Body of pancreas (tissue), 4 donors: ENCODE data around the gene ADCY2. TPM values are rescaled to one million over a fixed set of nuclear protein-coding genes. Genes with fewer than 3 reads are reported as not detected.

ENCODE experiments used
- ATAC-seq: fragments of 150-250 bp; one replicate; pipeline ENCODE4 v1.9.1; 2016
- DNase-seq, 4 donors: peaks; one replicate each; pipeline ENCODE4 v3.0.0-alpha.2; 2019
- H3K27ac ChIP-seq, 4 donors: fragments of 200-600 bp; sonication (generic); 1 replicate in 3 of 4; 2 replicates in 1 of 4; pipeline versions ENCODE4 v1.5.1 to v1.6.1; 2016 to 2019; ENCODE audit warnings: mild to moderate bottlenecking in 1 of 4, mixed read lengths in 1 of 4, moderate library complexity in 1 of 4
- H3K27me3 ChIP-seq, 2 donors: fragments of 200-600 bp; sonication (generic); one replicate each; pipeline ENCODE4 v1.6.0; 2016; ENCODE audit warnings: mild to moderate bottlenecking in 1 of 2
- H3K36me3 ChIP-seq, 2 donors: fragments of 200-600 bp; sonication (generic); replicated peaks in 1 of 2; 2 replicates each; pipeline ENCODE4 v1.5.1; 2016; ENCODE audit warnings: low read depth in 2 of 2; ENCODE audit not compliant: insufficient read depth in 1 of 2
- H3K4me1 ChIP-seq: fragments of 200-600 bp; sonication (generic); one replicate; pipeline ENCODE4 v1.6.0; 2016
- H3K4me3 ChIP-seq, 2 donors: fragments of 200-600 bp; sonication (generic); 1 replicate in 1 of 2; 2 replicates in 1 of 2; pipeline ENCODE4 v1.5.1; 2016 to 2019
- H3K9me3 ChIP-seq, 3 donors: fragments of 200-600 bp; sonication (generic); 1 replicate in 2 of 3; 2 replicates in 1 of 3; pipeline ENCODE4 v1.5.1; 2016
- POLR2A ChIP-seq, 3 donors: fragments of 450-650 bp; IDR thresholded peaks; one replicate each; pipeline ENCODE4 v1.6.1; 2016; ENCODE audit warnings: antibody characterized with exemption in 3 of 3, mild to moderate bottlenecking in 2 of 3
- WGBS, 2 donors: methylation state at CpG; one replicate each; pipeline ENCODE4 v1.1.5; 2017; 5-methylcytosine and 5-hydroxymethylcytosine counted together
- intact Hi-C: fragments of 100-400 bp; cut with DNase I; formaldehyde crosslinking; loops from one replicate; pipeline ENCODE4 v1.15.1; 2023
- total RNA-seq, 2 donors: library from RNA; depleted of rRNA; stranded (reverse); fragments of >200 nt; gene quantifications; one replicate each; pipeline ENCODE4 v1.1.0, GENCODE V29; 2016
- TF ChIP-seq, protein P1 (sequence below), 7 experiments: fragments of 450-650 bp in 4 of 7; fragments of 200-600 bp in 3 of 7; sonication (generic) in 3 of 7; IDR thresholded peaks; one replicate each; pipeline ENCODE4 v1.5.1; 2016 to 2019; ENCODE audit warnings: antibody characterized with exemption in 7 of 7

ADCY2 gene
- total RNA-seq, 2 donors from 2014 or later, result 0.52 to 4.6 TPM

DNA sequence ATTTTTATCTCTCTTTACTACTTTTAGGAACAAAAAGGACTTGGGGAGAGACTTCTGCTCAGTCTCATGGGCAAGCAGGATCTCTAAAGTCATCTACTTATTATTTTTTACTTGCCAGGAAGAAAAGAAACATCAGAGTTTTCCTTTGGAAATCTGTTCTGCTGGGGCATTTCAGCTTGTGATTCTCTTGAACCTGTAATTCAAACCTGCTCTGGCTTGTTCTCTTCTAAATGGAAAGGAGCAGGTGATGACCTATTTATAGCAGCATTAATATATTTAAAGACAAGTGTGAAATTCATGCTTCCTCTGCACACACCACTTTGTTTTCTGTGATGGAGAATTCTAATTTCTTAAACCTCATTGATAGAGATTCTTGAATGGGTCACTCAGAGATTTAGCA lies 2.0 kb downstream of the ADCY2 start:
- intact Hi-C loops, result loop anchor here (10.0 kb wide), 1 partner anchor 633 kb away; no protein-coding TSS in a partner anchor
- H3K9me3 ChIP-seq, result no peaks in the 10 kb centered on the region
- no peaks in the 10 kb centered on the region for H3K27me3 ChIP-seq
- DNase-seq (no peak), ATAC-seq (no peak)
- TF ChIP-seq POLR2A (IDR thresholded peaks at IDR 0.05), result no peak
- TF ChIP-seq, protein P1, sequence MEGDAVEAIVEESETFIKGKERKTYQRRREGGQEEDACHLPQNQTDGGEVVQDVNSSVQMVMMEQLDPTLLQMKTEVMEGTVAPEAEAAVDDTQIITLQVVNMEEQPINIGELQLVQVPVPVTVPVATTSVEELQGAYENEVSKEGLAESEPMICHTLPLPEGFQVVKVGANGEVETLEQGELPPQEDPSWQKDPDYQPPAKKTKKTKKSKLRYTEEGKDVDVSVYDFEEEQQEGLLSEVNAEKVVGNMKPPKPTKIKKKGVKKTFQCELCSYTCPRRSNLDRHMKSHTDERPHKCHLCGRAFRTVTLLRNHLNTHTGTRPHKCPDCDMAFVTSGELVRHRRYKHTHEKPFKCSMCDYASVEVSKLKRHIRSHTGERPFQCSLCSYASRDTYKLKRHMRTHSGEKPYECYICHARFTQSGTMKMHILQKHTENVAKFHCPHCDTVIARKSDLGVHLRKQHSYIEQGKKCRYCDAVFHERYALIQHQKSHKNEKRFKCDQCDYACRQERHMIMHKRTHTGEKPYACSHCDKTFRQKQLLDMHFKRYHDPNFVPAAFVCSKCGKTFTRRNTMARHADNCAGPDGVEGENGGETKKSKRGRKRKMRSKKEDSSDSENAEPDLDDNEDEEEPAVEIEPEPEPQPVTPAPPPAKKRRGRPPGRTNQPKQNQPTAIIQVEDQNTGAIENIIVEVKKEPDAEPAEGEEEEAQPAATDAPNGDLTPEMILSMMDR (IDR thresholded peaks at IDR 0.05), result no peak
- H3K4me1 ChIP-seq, result peaks cover 8% of the 10 kb centered on the region
- no peak overlapping the region for H3K4me3 ChIP-seq
- H3K36me3 ChIP-seq, result no peaks in the 10 kb centered on the region
- H3K27ac ChIP-seq, result no peak overlapping the region

DNA sequence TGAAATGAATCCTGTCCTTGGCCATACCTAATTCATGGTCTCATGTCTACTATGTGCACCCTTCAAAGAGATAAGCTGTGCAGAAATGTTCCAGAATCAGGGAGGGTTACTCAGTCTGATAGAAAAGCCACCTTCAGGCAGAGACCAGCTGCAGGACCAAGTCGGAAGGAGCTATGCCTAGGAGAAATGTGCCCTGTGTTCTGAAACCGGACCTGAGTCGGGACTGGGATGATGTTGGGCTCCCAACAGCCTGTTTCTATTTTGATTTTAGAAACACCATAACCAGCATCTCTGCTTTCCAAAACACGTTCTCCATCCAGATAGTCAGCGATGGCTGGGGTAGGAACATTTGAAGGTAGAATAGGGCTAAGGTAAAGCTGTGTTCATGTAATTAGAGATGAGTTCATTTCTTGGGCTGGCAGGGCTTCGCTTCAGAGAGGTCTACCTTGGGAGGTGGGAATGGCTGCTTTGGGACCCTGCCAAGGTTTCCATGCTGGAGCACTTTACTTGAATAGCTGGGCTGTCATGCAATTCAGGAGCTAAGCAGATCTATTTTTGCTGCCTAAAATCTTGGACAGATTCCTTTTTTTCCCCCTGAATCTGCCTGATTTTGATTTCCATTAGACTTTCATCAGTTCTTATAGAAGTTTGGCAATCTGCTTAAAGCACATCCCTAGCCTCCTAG lies 2.8 kb downstream of the ADCY2 start:
- Histone ChIP-seq H3K36me3 (no peaks in the 10 kb centered on the region), H3K9me3 (no peaks in the 10 kb centered on the region), H3K27me3 (no peaks in the 10 kb centered on the region), H3K4me3 (no peak overlapping the region), H3K4me1 (peaks cover 8% of the 10 kb centered on the region), H3K27ac (no peak overlapping the region)
- ATAC-seq, result no peak
- TF ChIP-seq POLR2A (IDR thresholded peaks at IDR 0.05), result no peak
- TF ChIP-seq, protein P1 (IDR thresholded peaks at IDR 0.05), result no peak
- 64 to 80% methylated on average over 6 of the region's 6 CpGs for WGBS, 2 donors
- intact Hi-C loops, result loop anchor here (10.0 kb wide), 1 partner anchor 634 kb away; no protein-coding TSS in a partner anchor
- DNase-seq, result no peak

DNA sequence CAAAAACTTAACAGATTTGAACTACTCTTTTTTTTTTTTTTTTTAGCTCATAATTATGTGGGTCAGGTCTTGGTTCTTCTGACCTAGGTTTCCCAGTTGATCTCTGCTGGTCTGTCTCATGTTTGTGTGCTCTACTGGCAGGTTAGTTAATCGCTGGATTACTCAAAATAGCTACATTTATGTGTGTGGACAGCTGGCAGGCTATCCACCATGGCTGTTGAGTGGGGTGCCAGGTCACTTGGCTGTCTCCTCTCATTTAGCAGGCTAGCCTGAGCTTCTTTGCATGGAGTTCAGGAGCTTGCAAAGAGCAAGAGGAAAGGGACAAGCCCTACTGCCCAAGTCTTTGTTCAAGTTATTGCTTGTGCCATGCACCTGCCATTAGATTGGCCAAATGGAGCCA lies 9.3 kb downstream of the ADCY2 start:
- intact Hi-C loops, result no loop called here

DNA sequence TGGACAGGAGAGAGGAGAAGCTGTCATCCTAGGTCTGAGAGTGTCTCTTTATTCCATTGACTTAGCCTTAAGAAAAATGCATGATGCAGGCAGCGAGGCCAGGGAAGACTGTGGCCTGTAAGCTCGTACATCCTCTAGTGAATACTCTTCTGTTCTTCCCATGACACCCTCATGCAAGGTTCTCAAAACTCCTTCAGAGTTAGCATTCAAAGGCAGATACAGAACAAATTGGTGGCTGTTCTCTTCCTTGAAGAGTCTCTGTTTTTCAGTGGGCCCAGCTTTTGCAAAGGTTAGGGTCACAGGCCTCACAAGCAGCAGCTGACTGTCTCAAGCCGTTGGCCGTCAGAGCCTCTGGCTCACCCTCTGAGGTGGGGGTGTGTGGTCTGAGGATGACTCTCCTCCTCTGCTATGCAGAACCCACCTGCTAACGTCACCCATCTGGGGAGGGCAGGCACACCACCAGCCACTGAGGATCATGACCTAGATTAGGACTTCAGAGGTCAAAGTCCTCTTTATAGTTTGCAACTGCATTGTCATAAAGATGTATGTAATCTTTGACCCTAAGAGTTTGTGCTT lies 15.1 kb downstream of the ADCY2 start:
- 65 to 68% methylated on average over 5 of the region's 5 CpGs for WGBS, 2 donors
- no peak overlapping the region for H3K4me3 ChIP-seq
- H3K36me3 ChIP-seq, result no peaks in the 10 kb centered on the region
- no peaks in the 10 kb centered on the region for H3K9me3 ChIP-seq
- no peaks in the 10 kb centered on the region for H3K4me1 ChIP-seq
- no peaks in the 10 kb centered on the region for H3K27me3 ChIP-seq
- TF ChIP-seq, protein P1 (IDR thresholded peaks at IDR 0.05), result no peak
- TF ChIP-seq POLR2A (IDR thresholded peaks at IDR 0.05), result no peak
- intact Hi-C loops, result no loop called here
- no peak overlapping the region for H3K27ac ChIP-seq
- no peak for ATAC-seq
- DNase-seq, result no peak

More for the DNA sequence above, 9.3 kb downstream of the ADCY2 start:
- Histone ChIP-seq H3K27ac (no peak overlapping the region), H3K27me3 (no peaks in the 10 kb centered on the region), H3K4me3 (no peak overlapping the region), H3K9me3 (no peaks in the 10 kb centered on the region), H3K36me3 (no peaks in the 10 kb centered on the region), H3K4me1 (no peaks in the 10 kb centered on the region)
- TF ChIP-seq POLR2A (IDR thresholded peaks at IDR 0.05), result no peak
- TF ChIP-seq, protein P1 (IDR thresholded peaks at IDR 0.05), result no peak
- 43 to 57% methylated on average over 1 of the region's 1 CpG for WGBS, 2 donors
- DNase-seq, result no peak
- ATAC-seq, result no peak

DNA sequence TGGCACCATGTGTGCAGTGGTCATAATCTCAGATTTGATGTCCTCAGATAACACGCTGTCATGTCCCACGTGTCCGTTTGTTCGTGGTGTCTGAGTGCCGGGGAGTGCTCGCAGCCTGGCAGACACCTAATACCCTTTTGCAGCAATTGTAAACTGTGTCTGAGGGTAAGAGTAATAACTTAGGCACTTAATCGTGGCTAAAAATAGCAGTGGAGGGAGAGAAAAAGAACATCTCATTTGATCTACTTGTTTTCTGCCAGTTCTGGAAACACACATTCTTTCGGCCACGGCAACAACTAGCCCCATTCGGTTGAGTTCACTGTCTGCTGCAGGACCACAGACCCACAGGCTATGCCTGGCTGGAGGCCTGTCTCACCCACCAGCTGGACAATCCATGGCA lies 16.5 kb downstream of the ADCY2 start:
- H3K27ac ChIP-seq, result no peak overlapping the region

More for the DNA sequence above, 16.5 kb downstream of the ADCY2 start:
- H3K36me3 ChIP-seq, result no peaks in the 10 kb centered on the region
- no peaks in the 10 kb centered on the region for H3K9me3 ChIP-seq
- 69 to 75% methylated on average over 8 to 10 of the region's 10 CpGs for WGBS, 2 donors
- no peaks in the 10 kb centered on the region for H3K27me3 ChIP-seq
- no peaks in the 10 kb centered on the region for H3K4me1 ChIP-seq
- intact Hi-C loops, result no loop called here
- ATAC-seq (no peak), DNase-seq (no peak)
- no peak overlapping the region for H3K4me3 ChIP-seq
- TF ChIP-seq, protein P1 (IDR thresholded peaks at IDR 0.05), result no peak
- no peak for TF ChIP-seq POLR2A (IDR thresholded peaks at IDR 0.05)
